ENCODE results near the gene GORASP2.

GRCh38 chr2:170892391-170892951 is 36.6 kb upstream of the GORASP2 start:
- TF ChIP-seq, protein P1, sequence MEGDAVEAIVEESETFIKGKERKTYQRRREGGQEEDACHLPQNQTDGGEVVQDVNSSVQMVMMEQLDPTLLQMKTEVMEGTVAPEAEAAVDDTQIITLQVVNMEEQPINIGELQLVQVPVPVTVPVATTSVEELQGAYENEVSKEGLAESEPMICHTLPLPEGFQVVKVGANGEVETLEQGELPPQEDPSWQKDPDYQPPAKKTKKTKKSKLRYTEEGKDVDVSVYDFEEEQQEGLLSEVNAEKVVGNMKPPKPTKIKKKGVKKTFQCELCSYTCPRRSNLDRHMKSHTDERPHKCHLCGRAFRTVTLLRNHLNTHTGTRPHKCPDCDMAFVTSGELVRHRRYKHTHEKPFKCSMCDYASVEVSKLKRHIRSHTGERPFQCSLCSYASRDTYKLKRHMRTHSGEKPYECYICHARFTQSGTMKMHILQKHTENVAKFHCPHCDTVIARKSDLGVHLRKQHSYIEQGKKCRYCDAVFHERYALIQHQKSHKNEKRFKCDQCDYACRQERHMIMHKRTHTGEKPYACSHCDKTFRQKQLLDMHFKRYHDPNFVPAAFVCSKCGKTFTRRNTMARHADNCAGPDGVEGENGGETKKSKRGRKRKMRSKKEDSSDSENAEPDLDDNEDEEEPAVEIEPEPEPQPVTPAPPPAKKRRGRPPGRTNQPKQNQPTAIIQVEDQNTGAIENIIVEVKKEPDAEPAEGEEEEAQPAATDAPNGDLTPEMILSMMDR (conservative IDR thresholded peaks at IDR 0.05; ENCODE audit: low read depth, low read length): no peak
- TF ChIP-seq EZH2 (IDR thresholded peaks at IDR 0.05; ENCODE audit: low read length, unreplicated experiment): no peak

Measured in PC-3 (cell line).